GM18868 (cell line): ENCODE measurements around the gene PTGR2.
"Not testable (repeated sequence)": the region's sequence is repeated elsewhere in the genome, so short reads cannot be mapped to it uniquely, and the experiment has no call there.

ENCODE experiments used
- ATAC-seq: cut with Tn5 transposase; IDR thresholded peaks from one replicate; pipeline ENCODE4 v1.9.1; 2021; ENCODE audit warnings: mild to moderate bottlenecking, moderate library complexity; ENCODE audit not compliant: unreplicated experiment

Gene PTGR2

DNA sequence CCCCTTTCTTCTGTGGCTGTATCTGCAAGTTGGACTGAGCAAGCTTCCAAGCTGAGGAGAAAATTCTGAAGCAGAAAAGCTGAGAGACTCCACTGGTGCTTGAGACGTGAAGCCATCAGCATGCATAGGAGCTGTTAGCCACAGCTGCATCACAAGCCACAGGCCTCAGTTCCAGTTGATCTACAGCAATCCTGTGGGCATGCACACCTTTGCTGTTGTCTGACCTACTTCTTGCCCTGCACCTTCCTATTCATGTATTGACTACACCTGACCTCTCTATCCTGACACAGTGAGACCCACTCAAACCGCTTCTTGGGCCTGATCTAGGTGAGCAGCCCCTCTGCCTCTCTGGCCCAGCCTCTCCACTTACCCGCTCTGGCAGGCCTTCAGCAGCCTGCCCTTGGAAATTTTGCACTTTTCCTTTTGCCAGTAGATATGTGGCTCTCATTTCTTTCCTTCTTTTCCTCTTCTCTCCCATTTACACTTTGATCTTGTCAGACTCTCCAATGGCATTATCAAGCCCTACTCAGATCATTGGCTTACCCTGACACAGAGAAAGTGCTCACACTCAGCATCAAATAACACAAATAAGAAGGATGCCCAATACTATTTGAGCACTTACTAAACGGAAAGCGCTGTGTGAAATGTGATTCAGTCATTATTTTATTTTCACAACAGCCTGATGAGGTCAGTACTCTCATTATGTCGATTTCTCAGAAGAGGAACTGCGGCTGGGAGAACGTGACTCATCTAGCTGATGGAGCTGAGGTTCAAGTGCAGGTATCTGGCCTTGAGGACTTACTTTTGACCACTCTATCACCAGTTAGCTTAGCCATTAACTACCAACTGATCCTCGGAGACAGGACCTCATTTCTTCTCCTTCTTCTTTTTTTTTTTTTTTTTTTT, 21.9 kb upstream of the PTGR2 start:
- ATAC-seq = no peak

DNA sequence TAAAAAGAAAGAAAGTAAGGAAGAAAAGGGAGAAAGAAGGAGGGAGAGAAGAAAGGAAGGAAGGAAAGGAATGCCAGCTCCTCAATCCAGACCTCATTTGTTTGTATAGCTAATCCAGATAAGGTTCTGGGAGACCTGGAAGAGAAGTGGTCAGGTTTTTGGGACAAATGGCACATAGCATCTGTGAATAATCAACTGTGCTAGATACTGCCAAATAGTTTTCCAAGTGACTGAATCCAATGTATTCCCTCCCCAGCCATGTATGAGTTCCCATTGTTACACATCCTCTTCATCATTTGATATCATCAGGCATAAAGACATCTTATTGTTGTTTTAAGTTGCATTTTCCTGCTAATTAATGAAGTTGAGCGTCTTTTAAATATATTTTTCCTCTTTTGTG, 18.6 kb upstream of the PTGR2 start:
- no peak for ATAC-seq

DNA sequence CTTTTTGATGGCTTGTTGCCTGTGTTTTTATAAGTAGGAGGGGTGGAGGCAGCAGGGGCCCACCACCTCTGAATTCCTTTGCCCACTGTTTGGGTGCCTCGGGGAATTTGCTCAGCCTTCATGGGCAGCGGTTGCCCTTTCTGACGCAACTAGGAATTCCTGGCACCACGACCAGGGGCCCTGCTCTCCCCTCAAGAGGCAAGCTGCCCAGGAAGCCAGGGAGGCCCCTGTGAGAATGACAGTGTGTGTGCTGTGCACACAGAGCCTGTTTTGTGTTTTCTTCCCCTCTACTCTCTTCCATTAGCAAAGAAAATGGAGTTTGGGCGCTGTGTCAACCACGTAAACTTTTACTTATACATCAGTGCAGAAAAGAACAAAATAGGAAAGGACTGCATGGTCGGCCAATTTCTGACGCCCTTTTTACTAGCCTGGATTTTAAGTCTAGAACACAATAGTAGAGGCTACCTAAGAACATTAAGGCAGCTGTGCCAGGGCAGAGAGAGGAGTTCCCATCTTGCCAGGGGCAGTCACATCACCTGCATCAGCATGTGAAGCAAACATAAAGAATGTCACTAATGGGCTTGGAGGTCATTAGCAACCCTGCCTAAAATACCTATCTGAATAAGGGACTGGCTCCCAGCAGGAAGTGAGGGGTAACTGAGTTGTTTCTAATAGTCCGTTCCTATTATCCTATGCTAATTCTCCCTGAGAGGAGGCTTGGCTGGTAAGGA, 17.9 kb upstream of the PTGR2 start:
- ATAC-seq = no peak

DNA sequence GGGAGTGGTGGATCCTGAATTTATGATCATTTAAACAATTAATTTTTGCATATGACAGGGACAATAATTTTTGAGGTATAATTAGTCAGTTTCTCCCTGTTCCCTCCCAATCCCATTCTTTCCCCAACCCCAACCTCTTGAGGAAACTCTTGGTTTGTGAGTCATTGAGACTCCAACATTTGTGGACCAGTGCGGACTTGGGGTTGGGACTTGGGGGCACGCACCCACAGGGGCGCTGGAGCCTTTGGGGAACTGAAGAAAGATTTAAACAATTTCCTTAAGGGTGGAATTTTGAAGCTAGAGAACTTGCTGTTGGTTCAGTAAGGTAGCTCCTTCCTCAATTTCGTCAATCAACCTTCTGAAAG, 17.4 kb upstream of the PTGR2 start:
- ATAC-seq = no peak

DNA sequence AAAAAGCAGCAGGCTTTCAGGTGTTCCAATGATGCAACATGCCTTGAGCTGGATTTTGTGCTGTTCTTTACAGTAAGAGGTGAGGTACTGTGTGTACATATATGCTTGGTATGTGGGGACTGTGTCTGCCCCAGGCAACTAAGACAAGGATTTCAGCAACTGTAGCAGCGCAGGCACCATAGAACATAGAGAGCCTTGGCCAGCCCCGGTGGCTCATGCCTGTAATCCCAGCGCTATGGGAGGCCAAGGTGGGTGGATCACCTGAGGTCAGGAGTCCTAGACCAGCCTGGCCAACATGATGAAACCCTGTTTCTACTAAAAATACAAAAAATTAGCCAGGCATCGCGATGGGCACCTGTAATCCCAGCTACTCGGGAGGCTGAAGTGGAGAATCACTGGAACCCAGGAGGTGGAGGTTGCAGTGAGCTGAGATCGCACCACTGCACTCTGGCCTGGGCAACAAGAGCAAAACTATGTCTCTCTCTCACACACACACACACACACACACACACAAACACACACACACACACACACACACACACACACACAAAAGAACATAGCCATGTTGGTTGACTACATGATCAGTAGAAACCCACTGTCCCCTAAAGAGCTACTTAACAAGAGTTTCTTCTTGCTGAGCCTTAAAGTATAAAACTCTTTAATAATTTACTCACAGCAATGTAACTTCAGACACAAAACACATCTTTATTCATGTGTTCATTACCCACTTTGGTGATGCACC, 13.2 kb upstream of the PTGR2 start:
- ATAC-seq = not testable (repeated sequence)

DNA sequence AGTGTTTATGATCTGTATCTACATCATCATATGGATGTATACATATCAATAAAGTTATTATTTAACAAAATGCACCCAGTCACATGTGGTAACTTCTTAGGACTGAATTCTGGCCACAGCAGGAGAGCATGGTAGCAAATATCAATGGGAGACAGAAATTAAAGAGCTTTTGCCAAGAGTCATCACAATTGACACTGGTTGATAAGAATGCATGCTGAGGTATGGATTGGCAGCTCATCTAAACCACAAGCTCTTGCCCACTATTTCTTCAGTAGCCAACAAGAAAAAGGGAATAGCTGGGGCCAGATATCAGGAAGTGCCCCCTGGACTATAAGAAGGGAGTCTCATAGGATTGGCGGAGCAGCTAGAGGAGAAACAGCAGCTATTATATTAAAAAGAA, 9.4 kb upstream of the PTGR2 start:
- ATAC-seq = no peak

DNA sequence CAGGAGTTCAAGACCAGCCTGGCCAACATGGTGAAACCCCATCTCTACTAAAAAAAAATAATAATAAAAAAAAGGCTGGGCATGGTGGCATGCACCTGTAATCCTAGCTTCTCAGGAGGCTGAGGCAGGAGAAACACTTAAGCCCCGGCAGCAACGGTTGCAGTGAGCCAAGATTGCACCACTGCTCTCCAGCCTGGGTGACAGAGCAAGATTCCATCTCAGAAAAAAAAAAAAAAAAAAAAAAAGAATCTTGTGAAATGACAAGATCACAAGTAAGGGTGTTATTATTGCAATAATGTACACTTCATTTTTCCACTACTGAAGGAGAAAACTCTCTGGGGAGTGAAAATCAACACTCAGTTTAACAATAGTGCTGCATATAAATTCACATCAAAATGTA, 8.8 kb upstream of the PTGR2 start:
- no peak for ATAC-seq

DNA sequence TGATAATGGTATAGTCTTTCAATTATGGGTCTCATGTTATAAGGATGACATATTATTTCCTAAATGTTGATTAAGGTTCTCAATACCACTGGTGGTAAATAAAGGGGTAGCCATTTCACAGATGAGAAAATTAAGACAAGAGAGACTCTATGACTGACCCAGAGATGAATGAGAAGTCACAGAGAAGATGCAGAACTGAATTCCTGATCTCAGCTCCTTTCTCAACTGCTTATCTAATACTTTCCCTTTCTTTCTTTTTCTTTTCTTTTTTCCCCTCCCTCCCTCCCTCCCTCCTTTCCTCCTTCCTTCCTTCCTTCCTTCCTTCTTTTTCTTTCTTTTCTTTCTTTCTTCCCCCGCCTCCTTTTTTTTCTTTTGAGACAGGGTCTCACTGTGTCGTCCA, 8.3 kb upstream of the PTGR2 start:
- no peak for ATAC-seq

DNA sequence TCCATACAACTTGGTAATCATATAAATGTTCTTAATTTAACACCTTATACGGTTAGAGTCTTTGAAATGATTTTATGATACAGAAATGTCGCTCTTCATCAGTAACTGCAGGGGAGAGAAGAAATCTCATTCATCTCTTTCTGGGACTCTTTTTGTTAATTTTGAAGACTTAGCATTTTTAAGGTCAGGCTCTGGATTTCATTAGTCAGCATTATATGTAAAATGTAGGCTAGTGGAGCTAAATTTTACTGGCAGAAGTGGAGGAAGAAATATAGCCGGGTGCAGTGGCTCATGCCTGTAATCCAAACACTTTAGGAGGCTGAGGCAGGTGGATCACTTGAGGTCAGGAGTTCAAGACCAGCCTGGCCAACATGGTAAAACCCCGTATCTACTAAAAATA, 4.7 kb upstream of the PTGR2 start:
- ATAC-seq = no peak

DNA sequence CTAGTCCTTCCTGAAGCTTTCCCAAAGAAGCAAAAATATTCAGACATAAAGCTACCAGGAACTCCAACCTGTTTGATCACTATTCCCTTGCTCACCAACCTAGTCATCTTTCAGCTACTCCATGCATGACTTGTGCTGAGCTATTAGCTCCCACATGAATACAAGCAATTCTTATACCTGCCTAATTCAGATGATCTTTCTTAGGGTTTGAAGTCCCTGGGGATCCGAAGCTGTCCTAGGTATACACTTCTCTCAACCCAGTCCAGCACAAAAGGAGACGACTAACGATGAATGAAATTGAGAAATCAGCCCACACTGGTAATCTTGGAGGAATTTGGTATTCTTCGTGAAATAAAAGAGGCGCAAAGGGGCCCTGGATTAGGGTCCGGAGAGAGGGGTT, 631 bp upstream of the PTGR2 start:
- ATAC-seq = no peak

DNA sequence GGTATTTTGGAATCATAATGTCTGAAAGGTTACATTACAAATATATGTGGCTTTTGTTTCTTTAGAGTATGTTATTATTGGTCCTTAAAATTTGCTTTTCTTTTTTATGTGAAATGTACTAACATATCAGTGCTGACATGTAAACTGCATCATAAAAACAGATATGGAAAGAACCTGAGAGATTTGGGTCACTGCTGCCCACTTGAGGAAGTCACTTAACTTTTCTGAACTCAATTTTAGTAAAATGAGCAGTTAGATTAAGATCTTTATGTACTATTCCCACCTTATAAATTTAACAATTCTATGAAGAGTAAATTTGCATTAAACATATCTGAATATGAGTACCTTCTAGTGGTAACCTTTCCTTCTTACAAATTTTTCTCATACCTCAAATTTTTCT, 7.5 kb downstream of the PTGR2 start:
- no peak for ATAC-seq

DNA sequence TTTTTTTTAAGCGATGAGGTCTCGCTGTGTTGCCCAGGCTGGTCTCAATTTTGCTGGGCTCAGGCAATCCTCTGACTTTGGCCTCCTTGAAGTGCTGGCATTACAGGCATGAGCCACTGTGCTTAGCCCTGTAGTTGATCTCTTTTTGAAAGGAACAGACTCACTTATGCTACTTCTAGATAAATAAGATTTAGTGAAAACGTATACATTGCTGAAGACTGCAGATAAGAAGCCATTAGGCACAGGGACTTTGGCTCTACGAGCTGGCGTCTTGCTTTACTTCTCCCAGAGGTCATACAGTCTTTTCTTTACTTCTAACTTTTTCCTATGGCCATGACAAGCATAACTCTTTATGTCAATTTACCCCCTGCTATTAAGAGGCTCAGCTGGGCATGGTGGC, 9.4 kb downstream of the PTGR2 start:
- ATAC-seq = no peak

DNA sequence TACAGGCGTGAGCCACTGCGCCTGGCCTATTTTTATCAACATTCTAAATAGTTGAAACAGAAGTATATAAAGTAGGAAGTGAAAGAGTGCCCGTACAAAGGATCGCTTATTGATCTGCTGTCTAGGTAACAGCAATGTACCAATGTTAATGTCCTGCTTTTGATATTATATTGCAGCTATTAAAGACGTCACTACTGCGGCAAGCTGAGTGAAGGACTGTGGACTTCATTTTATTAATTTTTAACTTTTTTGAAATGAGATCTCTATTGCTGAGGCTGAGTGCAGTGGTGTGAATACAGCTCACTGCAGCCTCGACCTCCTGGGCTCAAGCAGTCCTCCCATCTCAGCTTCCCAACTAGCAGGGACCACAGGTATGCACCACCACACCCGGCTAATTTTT, 10.8 kb downstream of the PTGR2 start:
- no peak for ATAC-seq

DNA sequence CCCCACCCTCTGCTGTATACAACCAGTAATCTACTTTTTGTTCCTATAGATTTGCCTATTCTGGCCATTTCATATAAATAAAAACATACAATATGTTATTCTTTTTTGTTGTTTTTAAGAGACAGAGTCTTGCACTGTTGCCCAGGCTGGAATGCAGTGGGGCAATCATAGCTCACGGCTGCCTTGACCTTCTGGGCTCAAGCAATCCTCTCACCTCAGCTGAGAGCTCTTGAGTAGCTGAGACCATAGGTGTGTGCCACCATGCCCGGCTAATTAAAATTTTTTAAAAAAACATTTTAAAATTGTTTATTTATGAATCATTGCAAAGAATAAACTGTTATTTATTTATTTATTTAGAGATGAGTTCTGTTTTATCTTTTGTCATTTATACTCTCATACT, 11.6 kb downstream of the PTGR2 start:
- no peak for ATAC-seq

DNA sequence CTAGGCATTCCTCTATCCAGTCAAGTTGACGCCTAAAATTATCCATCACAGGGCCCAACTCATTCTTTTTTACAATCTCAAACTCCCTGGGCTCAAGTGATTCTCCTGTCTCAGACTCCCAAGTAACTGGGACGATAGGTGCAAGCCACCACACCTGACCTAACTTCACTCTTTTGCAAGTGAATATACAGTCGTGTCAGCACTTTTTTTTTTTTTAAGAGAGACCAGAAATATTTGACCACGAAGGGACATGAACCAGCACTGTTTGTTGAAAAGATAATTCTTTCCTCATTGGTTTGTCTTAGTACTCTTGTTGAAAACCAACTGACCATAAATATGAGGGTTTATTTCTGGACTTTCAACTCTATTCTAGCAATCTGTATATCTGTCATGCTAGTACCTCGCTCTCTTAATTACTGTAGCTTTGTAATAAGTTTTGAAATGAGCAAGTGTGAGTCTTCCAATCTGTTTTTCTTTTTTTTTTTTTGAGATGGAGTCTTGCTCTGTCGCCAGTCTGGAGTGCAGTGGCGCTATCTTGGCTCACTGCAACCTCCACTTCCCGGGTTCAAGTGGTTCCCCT, 14.0 kb downstream of the PTGR2 start:
- ATAC-seq = no peak

DNA sequence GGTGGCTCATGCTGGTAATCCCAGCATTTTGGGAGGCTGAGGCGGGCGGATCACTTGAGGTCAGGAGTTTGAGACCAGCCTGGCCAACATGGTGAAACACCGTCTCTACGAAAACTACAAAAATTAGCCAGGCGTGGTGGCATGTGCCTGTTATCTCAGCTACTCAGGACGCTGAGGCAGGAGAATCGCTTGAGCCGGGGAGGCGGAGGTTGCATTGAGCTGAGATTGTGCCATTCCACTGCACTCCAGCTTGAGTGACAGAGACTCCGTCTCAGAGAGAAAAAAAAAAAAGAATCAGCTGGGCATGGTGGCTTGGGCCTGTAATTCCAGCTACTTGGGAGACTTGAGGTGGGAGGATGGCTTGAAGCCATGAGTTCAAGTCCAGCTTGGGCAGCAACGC, 18.1 kb downstream of the PTGR2 start:
- not testable (repeated sequence) for ATAC-seq

DNA sequence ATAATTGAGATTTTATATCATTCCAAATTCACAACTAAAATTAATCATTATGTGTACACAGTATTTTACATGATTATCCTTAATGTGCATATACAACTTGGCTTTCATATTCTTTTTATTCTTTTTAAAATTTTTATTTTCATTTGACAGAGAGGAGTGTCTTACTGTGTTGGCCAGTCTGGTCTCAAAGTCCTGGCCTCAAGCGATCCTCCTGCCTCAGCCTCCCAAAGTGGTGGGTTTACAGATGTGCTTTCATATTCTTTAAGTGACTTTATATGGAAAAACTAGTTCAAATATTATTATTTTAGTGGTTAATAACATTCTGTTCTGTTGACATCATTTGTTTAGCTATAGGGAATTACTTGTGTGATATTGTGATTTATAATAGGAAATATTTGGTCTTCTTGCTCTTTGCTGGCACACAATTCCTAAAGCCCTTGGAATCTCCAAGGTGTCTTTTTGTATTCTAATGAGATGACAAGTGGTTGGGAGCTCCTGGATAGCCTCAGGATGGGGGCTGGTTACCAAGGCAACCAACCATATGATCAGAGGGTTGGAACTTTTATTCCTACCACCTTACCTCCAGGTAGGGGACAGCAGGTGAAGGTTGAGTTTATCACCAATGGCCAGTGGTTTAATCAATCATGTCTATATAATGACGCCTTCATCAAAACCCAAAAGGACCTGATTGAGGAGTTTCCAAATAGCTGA, 19.0 kb downstream of the PTGR2 start:
- no peak for ATAC-seq

DNA sequence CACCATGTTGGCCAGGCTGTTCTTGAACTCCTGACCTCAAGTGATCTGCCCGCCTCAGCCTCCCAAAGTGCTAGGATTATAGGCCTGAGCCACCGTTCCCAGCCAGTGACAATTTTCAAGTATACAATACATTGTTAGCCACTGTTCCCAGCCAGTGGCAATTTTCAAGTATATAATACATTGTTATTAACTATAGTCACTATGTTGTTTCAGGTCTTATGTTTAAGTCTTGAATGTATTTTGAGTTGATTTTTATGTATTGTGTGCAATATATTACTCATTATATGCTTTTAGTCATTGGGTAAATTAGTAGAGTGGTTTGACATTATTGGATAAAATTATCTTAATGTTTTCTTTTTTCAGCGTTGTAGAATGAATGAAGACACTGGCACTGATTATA, 22.0 kb downstream of the PTGR2 start:
- ATAC-seq = no peak

DNA sequence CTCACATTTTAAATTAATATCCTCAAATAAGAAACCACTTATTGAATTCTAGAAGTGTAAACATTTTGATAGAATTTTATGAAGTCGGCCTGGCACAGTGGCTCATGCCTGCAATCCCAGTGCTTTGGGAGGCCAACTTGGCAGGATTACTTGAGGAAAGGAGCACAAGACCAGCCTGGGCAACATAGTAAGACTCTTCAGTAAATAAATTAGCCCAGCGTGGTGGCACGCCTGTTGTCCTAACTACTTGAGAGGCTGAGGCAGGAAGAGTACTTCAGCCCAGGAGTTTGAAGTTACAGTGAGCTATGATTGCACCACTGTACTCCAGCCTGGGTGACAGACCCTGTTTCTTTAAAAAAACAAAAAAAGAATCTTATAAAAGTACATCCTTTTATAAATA, 26.2 kb downstream of the PTGR2 start:
- ATAC-seq = no peak

DNA sequence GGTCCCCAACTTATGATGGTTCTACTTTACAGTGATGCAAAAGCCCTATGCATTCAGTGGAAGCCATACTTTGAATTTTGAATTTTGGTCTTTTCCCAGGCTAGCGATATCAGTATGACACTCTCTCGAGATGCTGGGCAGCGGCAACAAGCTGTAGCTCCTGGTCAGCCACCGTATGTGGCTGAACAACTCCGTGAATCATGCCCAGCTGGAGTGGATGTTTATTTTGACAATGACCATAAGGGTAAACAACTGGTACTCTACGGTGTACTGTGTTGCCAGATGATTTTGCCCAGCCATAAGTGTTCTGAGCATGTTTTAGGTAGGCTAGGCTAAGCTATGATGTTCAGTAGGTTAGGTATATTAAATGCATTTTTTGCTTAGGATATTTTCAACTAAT, 26.8 kb downstream of the PTGR2 start:
- ATAC-seq = no peak

DNA sequence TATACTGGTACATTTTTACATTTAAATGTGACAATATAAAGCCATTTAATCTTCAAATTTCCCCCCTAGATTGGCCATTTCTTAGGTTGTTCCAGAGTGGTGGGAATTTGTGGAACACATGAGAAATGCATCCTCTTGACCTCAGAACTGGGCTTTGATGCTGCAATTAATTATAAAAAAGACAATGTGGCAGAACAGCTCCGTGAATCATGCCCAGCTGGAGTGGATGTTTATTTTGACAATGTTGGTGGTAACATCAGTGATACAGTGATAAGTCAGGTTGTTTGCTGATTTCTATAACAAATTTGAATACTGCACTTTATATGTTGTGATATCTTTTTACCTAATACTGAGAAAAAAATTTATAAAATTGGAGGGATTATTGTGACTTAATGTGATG, 27.4 kb downstream of the PTGR2 start:
- no peak for ATAC-seq
